GM18951 (cell line): ENCODE data around the gene RBP5.

ENCODE experiments used
- POLR2A ChIP-seq: IDR thresholded peaks from 4 replicates; pipeline ENCODE4 v1.6.1; 2011; ENCODE audit warnings: mild to moderate bottlenecking; ENCODE audit not compliant: insufficient read length, insufficient read depth; ENCODE audit errors: extremely low read depth
- in situ Hi-C: fragments of 300-500 bp; cut with MboI; formaldehyde crosslinking; loops from one replicate; pipeline ENCODE4 v1.12.0; 2022; ENCODE audit warnings: low sequenced_read_pairs, mixed read lengths, inconsistent platforms; ENCODE audit not compliant: unreplicated experiment

RBP5 gene

DNA sequence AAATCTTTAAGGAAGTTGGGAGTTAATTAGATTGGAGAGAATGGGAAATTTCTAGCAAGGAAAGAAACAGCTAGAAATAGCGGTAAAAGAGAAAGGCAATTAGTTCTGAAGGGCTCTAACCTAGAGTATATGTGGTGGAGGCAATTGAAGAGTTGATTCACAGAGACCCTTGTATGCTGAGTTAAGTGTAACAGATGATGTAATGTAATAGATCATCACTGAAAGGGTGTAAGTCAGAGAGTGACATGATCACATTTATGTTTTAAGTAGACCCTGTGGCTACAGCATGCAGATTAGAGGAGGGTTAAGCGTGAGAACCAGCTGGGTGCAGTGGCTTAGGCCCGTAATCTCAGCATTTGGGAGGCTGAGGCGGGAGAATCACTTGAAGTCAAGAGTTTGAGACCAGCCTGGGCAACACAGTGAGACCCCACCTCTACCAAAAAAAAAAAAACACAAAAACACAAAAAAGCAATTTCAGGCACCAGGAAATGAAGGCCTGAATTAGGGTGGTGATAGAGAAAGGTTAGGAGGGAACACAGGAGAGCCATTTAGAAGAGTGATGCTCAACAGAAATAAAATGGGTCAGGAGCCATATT is 3.0 kb downstream of the RBP5 start:
- no peak for TF ChIP-seq POLR2A
- in situ Hi-C loops, result no loop called here

- in situ Hi-C loops, result no loop called here
- no peak for TF ChIP-seq POLR2A
Observed at GRCh38 chr12:7123806-7124522, 4.7 kb downstream of the RBP5 start.

DNA sequence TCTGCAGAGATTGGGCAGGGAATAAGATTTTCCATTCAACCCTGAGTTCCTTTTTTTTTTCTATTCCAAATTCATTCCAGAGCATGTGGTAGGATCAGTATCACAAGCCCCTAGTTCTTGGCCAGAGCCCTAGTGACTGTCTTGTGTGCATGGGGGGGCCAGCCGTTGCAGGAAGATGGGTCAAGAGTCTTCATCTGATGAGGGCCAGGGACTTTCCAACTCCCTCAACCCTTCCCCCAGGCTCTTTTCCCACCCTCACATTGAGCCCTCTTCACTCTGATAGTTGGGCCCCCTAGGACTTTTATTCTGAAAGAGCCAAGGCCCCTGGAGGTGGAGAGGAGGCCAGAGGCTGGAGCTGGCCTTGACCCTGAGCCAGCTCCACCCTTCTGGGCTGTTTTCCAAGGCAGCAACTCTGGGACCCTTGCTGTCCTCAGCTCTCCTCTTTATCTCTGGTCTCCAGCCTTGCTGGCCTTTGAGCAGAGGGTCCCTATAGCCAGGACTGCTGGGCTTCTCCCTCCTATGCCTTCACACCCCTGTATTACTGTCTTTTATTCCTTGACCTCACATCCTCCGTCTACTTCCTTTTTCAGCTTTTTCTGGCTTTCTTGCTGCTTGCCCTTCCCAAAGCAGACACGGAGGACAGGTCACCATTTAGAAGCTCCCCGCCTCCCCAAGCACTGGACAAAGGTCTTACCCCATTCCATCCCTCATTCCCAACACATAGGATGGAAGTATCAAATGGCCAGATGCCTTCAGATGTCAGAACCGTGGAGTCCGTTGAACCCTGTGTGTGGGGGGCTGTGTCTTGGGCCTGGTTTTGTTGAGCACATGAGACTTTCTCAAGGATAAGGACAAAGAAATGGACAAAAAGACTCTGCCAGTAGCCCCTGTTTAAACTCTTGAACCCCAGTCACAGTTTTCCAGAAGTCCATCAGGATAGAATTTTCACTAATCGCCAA is 5.6 kb downstream of the RBP5 start:
- in situ Hi-C loops, result no loop called here
- TF ChIP-seq POLR2A, result no peak

GRCh38 chr12:7121324-7121723 is 7.4 kb downstream of the RBP5 start:
- in situ Hi-C loops, result no loop called here
- TF ChIP-seq POLR2A, result no peak

- in situ Hi-C loops, result no loop called here
- no peak for TF ChIP-seq POLR2A
Observed at GRCh38 chr12:7120166-7120565, 8.5 kb downstream of the RBP5 start.

DNA sequence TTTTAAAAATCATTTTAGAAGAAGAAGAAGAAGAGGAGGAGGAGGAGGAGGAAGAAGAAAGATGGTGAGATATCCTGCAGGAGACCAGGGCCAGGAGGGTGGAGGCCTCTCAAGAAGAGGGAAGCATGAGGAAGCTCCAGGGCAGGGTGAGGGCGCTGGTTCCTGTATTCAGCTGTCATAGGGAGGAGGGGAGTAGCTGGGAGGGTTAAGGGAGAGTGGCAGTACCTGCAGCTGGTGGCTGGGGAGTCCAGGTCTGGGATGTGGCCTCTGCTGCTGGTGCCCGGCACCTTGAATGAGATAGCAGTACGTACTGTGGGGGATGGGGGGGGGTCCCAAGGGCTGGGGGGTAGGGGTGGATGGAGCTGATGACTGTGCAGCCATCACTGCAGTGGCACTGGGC is 9.8 kb downstream of the RBP5 start:
- in situ Hi-C loops, result no loop called here
- no peak for TF ChIP-seq POLR2A

GRCh38 chr12:7117670-7118069 is 11.0 kb downstream of the RBP5 start:
- no peak for TF ChIP-seq POLR2A
- in situ Hi-C loops, result no loop called here

- in situ Hi-C loops, result no loop called here
- TF ChIP-seq POLR2A, result no peak
Observed at GRCh38 chr12:7116916-7117315, 11.8 kb downstream of the RBP5 start.

DNA sequence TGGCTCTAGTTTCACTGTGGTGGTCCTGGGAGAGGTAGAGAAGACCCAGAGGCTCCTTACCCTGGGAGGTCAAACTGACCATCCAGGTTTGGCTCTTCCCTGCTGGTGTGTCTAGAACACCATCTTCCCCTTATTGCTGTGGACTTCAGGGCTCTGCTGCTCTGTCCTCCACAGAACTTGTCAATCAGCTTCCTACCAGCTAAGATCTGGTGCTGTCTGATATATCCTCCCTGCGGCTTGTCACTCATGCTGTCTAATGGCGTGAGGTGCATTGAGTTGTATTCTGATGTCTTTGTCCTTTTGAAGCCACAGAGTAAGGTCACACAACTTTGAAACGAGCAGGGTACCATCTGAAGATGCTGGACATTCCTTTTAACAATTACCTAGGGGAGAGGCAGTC is 12.5 kb downstream of the RBP5 start:
- no peak for TF ChIP-seq POLR2A
- in situ Hi-C loops, result no loop called here

GRCh38 chr12:7114851-7115250 is 13.8 kb downstream of the RBP5 start:
- TF ChIP-seq POLR2A, result no peak
- in situ Hi-C loops, result no loop called here

- TF ChIP-seq POLR2A, result no peak
- in situ Hi-C loops, result no loop called here
Observed at GRCh38 chr12:7114008-7114407, 14.7 kb downstream of the RBP5 start.

DNA sequence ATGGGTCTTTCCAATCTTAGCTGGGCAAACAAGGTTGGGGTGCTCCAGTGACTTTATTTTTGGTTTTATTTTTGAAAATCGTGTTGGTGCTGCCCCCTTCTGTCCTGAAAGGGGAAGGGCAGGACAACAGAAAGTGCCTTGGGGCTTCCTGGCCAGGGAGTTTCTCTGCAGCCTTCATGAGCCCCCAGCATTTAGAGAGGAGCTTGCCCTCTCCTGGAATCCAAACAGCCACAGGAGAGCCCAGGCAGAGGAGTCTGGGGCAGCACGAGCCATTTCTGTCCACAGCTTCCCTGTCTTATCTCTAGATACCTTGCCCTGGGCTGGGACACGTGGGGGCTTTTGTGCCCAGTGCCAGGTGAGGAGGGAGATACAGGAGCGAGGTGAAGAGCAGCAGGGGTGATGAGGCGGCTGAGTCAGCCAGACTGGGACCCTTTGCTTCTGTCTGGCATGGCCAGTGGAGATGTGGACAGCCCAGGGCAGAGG is 15.3 kb downstream of the RBP5 start:
- TF ChIP-seq POLR2A, result no peak
- in situ Hi-C loops, result no loop called here

DNA sequence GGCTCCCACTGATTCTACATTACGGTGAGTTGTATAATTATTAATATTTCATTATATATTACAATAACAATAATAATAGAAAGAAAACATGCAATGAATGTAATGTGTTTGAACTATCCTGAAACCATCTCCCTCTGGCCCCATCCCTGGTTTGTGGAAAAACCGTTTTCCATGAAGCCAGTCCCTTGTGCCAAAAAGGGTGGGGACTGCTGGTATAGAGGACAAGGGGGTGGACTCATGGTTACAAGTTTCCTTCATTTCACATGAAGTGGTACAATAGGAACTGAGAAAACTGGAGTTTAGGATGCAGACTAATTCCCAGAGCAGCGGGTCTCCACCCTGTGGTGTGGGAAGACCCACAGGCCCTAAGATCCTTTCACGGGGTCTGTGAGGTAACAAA is 16.6 kb downstream of the RBP5 start:
- no peak for TF ChIP-seq POLR2A
- in situ Hi-C loops, result no loop called here
